Brain microvascular endothelial cell (primary cell): ENCODE data around the gene IFIT3.

Experiments
- DNase-seq: peaks from one replicate; pipeline ENCODE4 v3.0.0-alpha.2; 2020
- H3K27ac ChIP-seq: fragments of 250-450 bp; sonication (Bioruptor Pico); 2 replicates; pipeline ENCODE4 v1.5.1; 2020; ENCODE audit warnings: mild to moderate bottlenecking, moderate library complexity
- H3K27me3 ChIP-seq: fragments of 250-450 bp; sonication (Bioruptor Pico); replicated peaks from 2 replicates; pipeline ENCODE4 v1.5.1; 2020; ENCODE audit warnings: mild to moderate bottlenecking
- H3K36me3 ChIP-seq: fragments of 250-450 bp; sonication (Bioruptor Pico); replicated peaks from 2 replicates; pipeline ENCODE4 v1.5.1; 2020; ENCODE audit warnings: mild to moderate bottlenecking
- H3K4me3 ChIP-seq: 2 replicates; pipeline ENCODE4 v1.5.1; 2011; ENCODE audit warnings: low read depth, mild to moderate bottlenecking, control low read depth, low read length, moderate library complexity
- in situ Hi-C: cut with HindIII; loops from 2 replicates; pipeline ENCODE4 v1.10.0; 2017; ENCODE audit warnings: low sequenced_read_pairs, low pct_ligation_motif_present
- TF ChIP-seq, protein P1 (sequence below): IDR thresholded peaks from 2 replicates; pipeline ENCODE4 v1.5.1; 2011; ENCODE audit warnings: low read depth, mild to moderate bottlenecking, moderate library complexity, low read length, control low read depth, inconsistent platforms; ENCODE audit errors: missing control alignments

IFIT3 gene

DNA sequence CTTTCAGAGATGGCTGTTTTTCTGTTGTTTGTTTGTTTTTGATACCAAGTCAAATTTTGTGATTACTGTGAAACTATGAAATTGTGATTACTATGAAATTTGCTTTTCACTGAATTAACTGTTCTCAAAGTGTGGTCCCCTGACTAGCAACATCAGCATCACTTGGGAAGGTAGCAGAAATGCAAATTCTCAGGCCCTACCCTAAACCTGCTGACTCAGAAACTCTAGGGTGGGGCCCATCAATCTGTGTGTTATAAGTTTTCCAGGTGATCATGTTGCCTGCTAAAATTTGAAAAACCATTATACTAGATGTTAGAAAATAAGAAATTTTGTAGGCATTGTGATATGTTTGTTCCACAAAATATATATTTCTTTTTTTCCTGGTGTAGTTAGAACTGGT is 51.3 kb downstream of the IFIT3 start:
- no peak for DNase-seq
- H3K27me3 ChIP-seq: no peaks in the 10 kb centered on the region
- no peak overlapping the region for H3K27ac ChIP-seq
- H3K4me3 ChIP-seq: no peak overlapping the region
- no peaks in the 10 kb centered on the region for H3K36me3 ChIP-seq
- in situ Hi-C loops: no loop called here
- TF ChIP-seq, protein P1, sequence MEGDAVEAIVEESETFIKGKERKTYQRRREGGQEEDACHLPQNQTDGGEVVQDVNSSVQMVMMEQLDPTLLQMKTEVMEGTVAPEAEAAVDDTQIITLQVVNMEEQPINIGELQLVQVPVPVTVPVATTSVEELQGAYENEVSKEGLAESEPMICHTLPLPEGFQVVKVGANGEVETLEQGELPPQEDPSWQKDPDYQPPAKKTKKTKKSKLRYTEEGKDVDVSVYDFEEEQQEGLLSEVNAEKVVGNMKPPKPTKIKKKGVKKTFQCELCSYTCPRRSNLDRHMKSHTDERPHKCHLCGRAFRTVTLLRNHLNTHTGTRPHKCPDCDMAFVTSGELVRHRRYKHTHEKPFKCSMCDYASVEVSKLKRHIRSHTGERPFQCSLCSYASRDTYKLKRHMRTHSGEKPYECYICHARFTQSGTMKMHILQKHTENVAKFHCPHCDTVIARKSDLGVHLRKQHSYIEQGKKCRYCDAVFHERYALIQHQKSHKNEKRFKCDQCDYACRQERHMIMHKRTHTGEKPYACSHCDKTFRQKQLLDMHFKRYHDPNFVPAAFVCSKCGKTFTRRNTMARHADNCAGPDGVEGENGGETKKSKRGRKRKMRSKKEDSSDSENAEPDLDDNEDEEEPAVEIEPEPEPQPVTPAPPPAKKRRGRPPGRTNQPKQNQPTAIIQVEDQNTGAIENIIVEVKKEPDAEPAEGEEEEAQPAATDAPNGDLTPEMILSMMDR: no peak

- Histone ChIP-seq H3K36me3 (no peaks in the 10 kb centered on the region), H3K27me3 (no peaks in the 10 kb centered on the region), H3K4me3 (no peak overlapping the region), H3K27ac (no peak overlapping the region)
- in situ Hi-C loops: no loop called here
- TF ChIP-seq, protein P1: no peak
- no peak for DNase-seq
Observed at GRCh38 chr10:89382757-89383156, 55.0 kb downstream of the IFIT3 start.

DNA sequence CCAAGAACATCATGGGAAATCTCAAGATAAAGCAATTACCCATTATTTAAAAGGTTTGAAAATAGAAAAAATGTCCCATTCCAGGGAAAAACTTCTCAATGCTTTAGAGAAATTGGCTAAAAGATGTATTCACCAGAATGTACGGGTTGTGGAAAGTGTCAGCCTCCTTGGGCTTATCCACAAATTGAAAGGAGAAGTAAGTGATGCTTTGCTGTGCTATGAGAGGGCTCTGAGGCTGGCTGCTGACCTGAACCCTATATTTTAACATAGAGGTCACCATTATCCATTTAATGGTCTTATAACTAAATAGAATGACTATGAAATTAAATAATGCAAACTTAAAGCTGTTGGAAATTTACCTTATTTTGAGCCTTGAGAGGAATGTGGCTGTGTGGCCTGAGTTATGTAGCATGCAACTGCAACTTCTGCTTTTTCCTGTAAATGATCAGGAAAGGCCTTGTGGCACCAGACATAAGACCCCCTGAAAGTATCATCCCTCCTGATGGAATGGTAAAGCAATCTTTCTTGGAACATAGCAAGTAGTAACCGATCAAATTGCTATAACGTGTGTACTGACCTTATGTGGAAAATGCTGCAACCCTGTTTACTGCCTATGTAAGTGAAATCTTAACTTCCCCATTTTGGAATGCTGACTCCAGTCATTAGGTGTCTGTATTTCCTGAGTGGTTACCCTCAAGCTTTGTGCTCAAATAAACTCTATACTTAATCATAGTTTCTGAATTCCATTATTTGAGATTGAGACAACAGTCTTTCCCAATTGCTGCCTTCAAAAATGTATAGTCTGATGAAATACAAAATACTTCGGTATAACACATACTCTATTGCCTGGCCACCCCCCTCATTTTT is 56.9 kb downstream of the IFIT3 start:
- Histone ChIP-seq H3K4me3 (no peak overlapping the region), H3K27ac (no peak overlapping the region), H3K36me3 (no peaks in the 10 kb centered on the region), H3K27me3 (no peaks in the 10 kb centered on the region)
- in situ Hi-C loops: no loop called here
- DNase-seq: no peak
- TF ChIP-seq, protein P1: no peak

GRCh38 chr10:89388806-89389205 is 61.0 kb downstream of the IFIT3 start:
- in situ Hi-C loops: no loop called here
- no peaks in the 10 kb centered on the region for H3K36me3 ChIP-seq
- H3K27me3 ChIP-seq: no peaks in the 10 kb centered on the region

DNA sequence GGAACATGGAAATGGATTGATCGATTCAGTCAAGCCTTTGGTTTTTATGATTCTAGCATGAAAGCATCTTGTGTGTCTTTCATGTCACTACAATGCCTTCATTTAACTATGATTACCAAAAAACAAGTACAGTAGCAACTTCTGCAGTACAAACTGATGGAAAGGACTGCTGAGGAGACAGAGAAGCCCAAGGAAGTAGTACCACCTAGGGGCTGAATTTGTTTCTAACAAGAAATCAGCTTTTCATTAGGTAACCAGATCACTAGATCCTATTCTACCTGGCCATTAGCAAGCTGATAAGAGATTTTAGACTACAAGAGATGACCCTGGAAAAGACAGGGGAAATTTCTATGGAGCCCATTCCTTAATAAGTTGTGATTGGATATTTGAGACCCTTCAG is 61.5 kb downstream of the IFIT3 start:
- Histone ChIP-seq H3K4me3 (no peak overlapping the region), H3K27me3 (no peaks in the 10 kb centered on the region), H3K36me3 (no peaks in the 10 kb centered on the region), H3K27ac (no peak overlapping the region)
- TF ChIP-seq, protein P1: peak; percentile 54
- in situ Hi-C loops: no loop called here
- DNase-seq: no peak

More at GRCh38 chr10:89388806-89389205, 61.0 kb downstream of the IFIT3 start:
- H3K27ac ChIP-seq: no peak overlapping the region
- H3K4me3 ChIP-seq: no peak overlapping the region
- TF ChIP-seq, protein P1: no peak
- DNase-seq: no peak
